Measurements from ENCODE around the gene ADGRG1.

- TF ChIP-seq CTCF (IDR thresholded peaks at IDR 0.05) (no peak), SIN3A (IDR thresholded peaks at IDR 0.05; ENCODE audit: borderline replicate concordance, insufficient read depth, low read depth, low read length) (no peak), TCF7L2 (IDR thresholded peaks at IDR 0.05; ENCODE audit: low read depth, low read length) (no peak), REST (IDR thresholded peaks at IDR 0.05; ENCODE audit: insufficient read depth in 1 of 2, low read depth in 2 of 2, low read length in 1 of 2) (no peak), POLR2AphosphoS5 (IDR thresholded peaks at IDR 0.05; ENCODE audit: low read depth, low read length) (no peak)
These were observed 50.6 kb downstream of the ADGRG1 start for GRCh38 chr16:57679016-57679415.
